GM23248 (cell line): Measurements from ENCODE around the gene NAA25. TPM values are rescaled to one million over a fixed set of nuclear protein-coding genes. Genes with fewer than 3 reads are reported as not detected.

Experiments used
- DNase-seq: peaks from one replicate; pipeline ENCODE4 v3.0.0-alpha.2; 2015
- H2AFZ ChIP-seq: fragments of 200-600 bp; sonication (generic); 2 replicates; pipeline ENCODE4 v1.6.1; 2016; ENCODE audit warnings: antibody characterized with exemption
- H3F3A ChIP-seq: fragments of 200-600 bp; sonication (generic); 2 replicates; pipeline ENCODE4 v1.6.1; 2016; ENCODE audit warnings: mild to moderate bottlenecking, antibody characterized with exemption, mixed run types; ENCODE audit not compliant: insufficient read depth
- H3K27ac ChIP-seq: fragments of 200-600 bp; sonication (generic); 2 replicates; pipeline ENCODE4 v1.5.1; 2016; ENCODE audit warnings: mild to moderate bottlenecking
- H3K27me3 ChIP-seq: fragments of 200-600 bp; sonication (generic); replicated peaks from 2 replicates; pipeline ENCODE4 v1.6.1; 2016; ENCODE audit warnings: mild to moderate bottlenecking; ENCODE audit not compliant: insufficient read depth
- H3K36me3 ChIP-seq: fragments of 200-600 bp; sonication (generic); 2 replicates; pipeline ENCODE4 v1.6.1; 2016; ENCODE audit warnings: low read depth, mild to moderate bottlenecking
- H3K4me1 ChIP-seq: fragments of 200-600 bp; sonication (generic); 2 replicates; pipeline ENCODE4 v1.6.1; 2016; ENCODE audit warnings: mild to moderate bottlenecking; ENCODE audit not compliant: insufficient read depth
- H3K4me2 ChIP-seq: fragments of 200-600 bp; sonication (generic); one replicate; pipeline ENCODE4 v1.6.1; 2016; ENCODE audit warnings: mild to moderate bottlenecking; ENCODE audit not compliant: unreplicated experiment
- H3K4me3 ChIP-seq: fragments of 200-600 bp; sonication (generic); 2 replicates; pipeline ENCODE4 v1.5.1; 2016; ENCODE audit warnings: mild to moderate bottlenecking
- H3K79me2 ChIP-seq: fragments of 200-600 bp; sonication (generic); 2 replicates; pipeline ENCODE4 v1.6.1; 2016; ENCODE audit warnings: mild to moderate bottlenecking; ENCODE audit not compliant: insufficient read depth
- H3K9ac ChIP-seq: fragments of 200-600 bp; sonication (generic); 2 replicates; pipeline ENCODE4 v1.6.1; 2016; ENCODE audit warnings: mild to moderate bottlenecking
- H3K9me2 ChIP-seq: fragments of 200-600 bp; sonication (generic); 2 replicates; pipeline ENCODE4 v1.6.1; 2016; ENCODE audit warnings: mixed run types, mild to moderate bottlenecking, moderate library complexity; ENCODE audit not compliant: insufficient read depth
- H3K9me3 ChIP-seq: fragments of 200-600 bp; sonication (generic); one replicate; pipeline ENCODE4 v1.6.1; 2017; ENCODE audit warnings: low read depth
- H4K20me1 ChIP-seq: fragments of 200-600 bp; sonication (generic); 2 replicates; pipeline ENCODE4 v1.6.0; 2016; ENCODE audit not compliant: insufficient read depth
- EZH2 ChIP-seq: fragments of 200-600 bp; sonication (generic); IDR thresholded peaks from 2 replicates; pipeline ENCODE4 v1.6.1; 2018; ENCODE audit warnings: antibody characterized with exemption, mild to moderate bottlenecking; ENCODE audit not compliant: insufficient read depth, poor library complexity, severe bottlenecking
- EZH2phosphoT487 ChIP-seq: fragments of 200-600 bp; sonication (generic); IDR thresholded peaks from 2 replicates; pipeline ENCODE4 v1.6.1; 2018; ENCODE audit warnings: antibody characterized with exemption, moderate library complexity, mild to moderate bottlenecking, low read depth; ENCODE audit not compliant: insufficient read depth
- WGBS, 2 experiments: methylation state at CpG; one replicate each; pipeline ENCODE4 v1.1.6; 2015 to 2017; ENCODE audit warnings: low lambda C conversion rate in 2 of 2, low coverage in 1 of 2; ENCODE audit errors: missing lambda C conversion rate in 2 of 2; 5-methylcytosine and 5-hydroxymethylcytosine counted together
- in situ Hi-C: fragments of 300-500 bp; cut with MboI; formaldehyde crosslinking; loops from 2 replicates; pipeline ENCODE4 v1.15.0; 2020
- microRNA-seq: library from miRNA; unstranded; fragments of <30 nt; microRNA quantifications from one replicate; pipeline ENCODE4, GENCODE V29; 2016; ENCODE audit warnings: borderline number of aligned reads
- polyA plus RNA-seq: library from polyadenylated mRNA; unstranded; fragments of >200 nt; fragmentation: Nextera tagmentation; extraction: Ambion mirVana; gene quantifications from 2 replicates; pipeline ENCODE4 v1.2.1, GENCODE V29; 2016
- small RNA-seq: library from RNA; depleted of rRNA; stranded (forward); fragments of <200 nt; gene quantifications from one replicate; pipeline ENCODE3, GENCODE V24; 2014; ENCODE audit warnings: low read depth, low replicate concordance
- total RNA-seq: library from RNA; depleted of rRNA; stranded (reverse); fragments of >200 nt; shearing (Covaris generic); gene quantifications from 2 replicates; pipeline ENCODE4 v1.2.3, GENCODE V29; 2014; rRNA removed

The NAA25 gene
- total and polyA plus RNA-seq, 2 experiments from 2014 or later = 15.2 to 16.1 TPM

GRCh38 chr12:111984820-111985219 is 123.8 kb downstream of the NAA25 start:
- no peak overlapping the region for H2AFZ ChIP-seq
- 77 to 86% methylated on average over 2 of the region's 2 CpGs for WGBS, 2 experiments
- H3K4me3 ChIP-seq = no peak overlapping the region
- DNase-seq = no peak
- no peaks in the 10 kb centered on the region for H3K9me3 ChIP-seq
- no peak overlapping the region for H3K4me2 ChIP-seq
- no peaks in the 10 kb centered on the region for H3K79me2 ChIP-seq
- no peaks in the 10 kb centered on the region for H3K9me2 ChIP-seq
- no peaks in the 10 kb centered on the region for H3K36me3 ChIP-seq
- no peaks in the 10 kb centered on the region for H3K27me3 ChIP-seq
- H3K4me1 ChIP-seq = no peaks in the 10 kb centered on the region
- no peak for TF ChIP-seq EZH2
- no peak for TF ChIP-seq EZH2phosphoT487
- H4K20me1 ChIP-seq = no peaks in the 10 kb centered on the region
- H3K27ac ChIP-seq = no peak overlapping the region
- no peaks in the 10 kb centered on the region for H3F3A ChIP-seq
- in situ Hi-C loops = no loop called here
- no peak overlapping the region for H3K9ac ChIP-seq

- H4K20me1 ChIP-seq = no peaks in the 10 kb centered on the region
- H3K4me3 ChIP-seq = no peak overlapping the region
- H3K9ac ChIP-seq = no peak overlapping the region
- in situ Hi-C loops = no loop called here
- no peaks in the 10 kb centered on the region for H3K27me3 ChIP-seq
- TF ChIP-seq EZH2 (no peak), EZH2phosphoT487 (no peak)
- H3K4me1 ChIP-seq = no peaks in the 10 kb centered on the region
- H3K79me2 ChIP-seq = no peaks in the 10 kb centered on the region
- H3K36me3 ChIP-seq = no peaks in the 10 kb centered on the region
- no peaks in the 10 kb centered on the region for H3F3A ChIP-seq
- no peaks in the 10 kb centered on the region for H3K9me3 ChIP-seq
- WGBS, 2 experiments = 65 to 88% methylated on average over 2 of the region's 2 CpGs
- no peak overlapping the region for H3K4me2 ChIP-seq
- H3K27ac ChIP-seq = no peak overlapping the region
- H2AFZ ChIP-seq = no peak overlapping the region
- DNase-seq = peak; percentile 10
- no peaks in the 10 kb centered on the region for H3K9me2 ChIP-seq
Observed at GRCh38 chr12:111981987-111982386, 126.6 kb downstream of the NAA25 start.

GRCh38 chr12:111980598-111980997 is 128.0 kb downstream of the NAA25 start:
- Histone ChIP-seq H3K36me3 (no peaks in the 10 kb centered on the region), H3K4me3 (no peak overlapping the region), H3K79me2 (no peaks in the 10 kb centered on the region), H3K9me2 (no peaks in the 10 kb centered on the region), H3K27me3 (no peaks in the 10 kb centered on the region), H2AFZ (no peak overlapping the region), H3K9ac (no peak overlapping the region), H3K27ac (no peak overlapping the region), H3K4me2 (no peak overlapping the region), H3K4me1 (no peaks in the 10 kb centered on the region), H3K9me3 (no peaks in the 10 kb centered on the region), H4K20me1 (no peaks in the 10 kb centered on the region), H3F3A (no peaks in the 10 kb centered on the region)
- WGBS, 2 experiments = 85 to 94% methylated on average over 5 of the region's 5 CpGs
- in situ Hi-C loops = no loop called here
- TF ChIP-seq EZH2 (no peak), EZH2phosphoT487 (no peak)
- no peak for DNase-seq

GRCh38 chr12:111978545-111978944 is 130.0 kb downstream of the NAA25 start:
- H2AFZ ChIP-seq = no peak overlapping the region
- no peak overlapping the region for H3K9ac ChIP-seq
- no peaks in the 10 kb centered on the region for H3K9me2 ChIP-seq
- no peaks in the 10 kb centered on the region for H3F3A ChIP-seq
- H3K4me3 ChIP-seq = no peak overlapping the region
- no peaks in the 10 kb centered on the region for H3K4me1 ChIP-seq
- TF ChIP-seq EZH2phosphoT487 (no peak), EZH2 (no peak)
- H3K27ac ChIP-seq = no peak overlapping the region
- no peak overlapping the region for H3K4me2 ChIP-seq
- H3K27me3 ChIP-seq = no peaks in the 10 kb centered on the region
- no peaks in the 10 kb centered on the region for H3K9me3 ChIP-seq
- H4K20me1 ChIP-seq = no peaks in the 10 kb centered on the region
- in situ Hi-C loops = no loop called here
- no peaks in the 10 kb centered on the region for H3K36me3 ChIP-seq
- no peaks in the 10 kb centered on the region for H3K79me2 ChIP-seq
- no peak for DNase-seq

- no peak overlapping the region for H2AFZ ChIP-seq
- no peaks in the 10 kb centered on the region for H3F3A ChIP-seq
- H3K9me3 ChIP-seq = no peaks in the 10 kb centered on the region
- no peak for DNase-seq
- no peak for TF ChIP-seq EZH2phosphoT487
- H4K20me1 ChIP-seq = no peaks in the 10 kb centered on the region
- H3K79me2 ChIP-seq = no peaks in the 10 kb centered on the region
- H3K4me3 ChIP-seq = no peak overlapping the region
- no peak overlapping the region for H3K27ac ChIP-seq
- H3K27me3 ChIP-seq = no peaks in the 10 kb centered on the region
- H3K9ac ChIP-seq = no peak overlapping the region
- no peak overlapping the region for H3K4me2 ChIP-seq
- in situ Hi-C loops = no loop called here
- no peaks in the 10 kb centered on the region for H3K36me3 ChIP-seq
- no peaks in the 10 kb centered on the region for H3K4me1 ChIP-seq
- H3K9me2 ChIP-seq = no peaks in the 10 kb centered on the region
Observed at GRCh38 chr12:111976860-111977259, 131.7 kb downstream of the NAA25 start.

Small RNA genes within 50 kb of the gene (microRNA-seq; reads per million reads assigned to microRNA genes)
- gene MIR3657 = not detected

Small RNA genes within 50 kb of the gene (small RNA-seq; reads per million reads assigned to genes)
- gene AC004024.1 (not detected), gene MIR3657 (not detected), gene RF00019 (not detected)

Other genes with a start within 250 kb of the NAA25 start
- 6.7 and 17.1 TPM in 2 replicates for gene TMEM116, start 95.6 kb downstream of the NAA25 start, total RNA-seq
- 10.7 and 11.7 TPM in 2 replicates for gene TMEM116, start 95.6 kb downstream of the NAA25 start, polyA plus RNA-seq
- 61.4 and 65.5 TPM in 2 replicates for gene ERP29, start 95.4 kb downstream of the NAA25 start, total RNA-seq
- gene ERP29, start 95.4 kb downstream of the NAA25 start, polyA plus RNA-seq = 83.6 and 87.0 TPM in 2 replicates
- gene TRAFD1, start 16.8 kb upstream of the NAA25 start, total RNA-seq = 31.7 and 42.1 TPM in 2 replicates
- 34.2 and 36.5 TPM in 2 replicates for gene TRAFD1, start 16.8 kb upstream of the NAA25 start, polyA plus RNA-seq